ENCODE data around the gene TUBA1B. TPM values are rescaled to one million over a fixed set of nuclear protein-coding genes. Genes with fewer than 3 reads are reported as not detected.
A peak's percentile ranks its signal among the peaks of the same experiment; 100 is the strongest.

TUBA1B gene
- total RNA-seq, 5 donors from 2014 or later (not counting 1 experiment from before 2014, with no cell fraction given) = 167 to 232 (median 205) TPM

DNA sequence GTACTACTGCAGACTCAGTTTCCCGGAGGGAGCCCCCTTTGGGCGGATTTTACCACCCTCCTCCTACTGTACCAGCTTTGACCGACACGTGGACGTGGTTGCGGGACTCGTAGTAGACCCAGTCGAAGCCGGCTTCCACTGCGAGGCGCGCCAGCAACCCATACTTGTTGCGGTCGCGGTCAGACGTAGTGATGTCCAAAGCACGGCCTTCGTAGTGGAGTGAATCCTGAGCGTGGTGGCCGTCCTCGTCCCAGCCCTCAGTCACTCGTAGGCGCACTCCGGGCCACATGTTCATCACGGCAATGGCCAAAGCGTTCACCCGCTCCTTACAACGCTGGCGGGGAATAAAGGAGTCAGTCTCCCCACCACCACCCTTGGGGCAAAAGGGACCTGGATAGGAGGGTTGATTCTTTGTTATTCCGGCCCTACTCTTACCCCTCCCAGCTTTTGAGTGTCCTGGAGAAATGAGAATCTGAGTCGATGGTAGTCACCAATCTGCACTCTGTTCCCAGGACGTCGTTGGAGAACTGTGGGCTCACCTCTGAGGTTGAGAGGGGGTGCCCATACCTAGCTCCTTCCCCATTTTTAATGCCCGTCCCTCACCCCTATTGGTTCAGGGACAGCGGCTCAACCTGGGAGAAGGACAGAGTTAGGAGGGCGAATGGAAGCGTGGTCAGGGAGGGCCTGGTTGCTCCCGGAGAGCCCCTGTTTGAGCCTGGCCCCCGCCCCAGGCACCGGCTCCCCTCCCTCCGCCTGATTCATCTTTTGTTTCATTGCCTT, 39.9 kb downstream of the TUBA1B start:
- WGBS (ENCODE audit: insufficient coverage) = 26% methylated on average over 21 of the region's 41 CpGs
- peaks cover 12 to 71% of the 10 kb centered on the region in 2 experiments for H3K27me3 ChIP-seq (replicated peaks in 1 of 2; ENCODE audit: control insufficient read depth in 2 of 2, extremely low read depth in 1 of 2, insufficient read depth in 2 of 2, low read length in 1 of 2)
- Mint-ChIP-seq H3K36me3 (peaks cover 10% of the 10 kb centered on the region), H3K27me3 (peaks cover 39 to 64% of the 10 kb centered on the region in 2 donors), H3K9me3 (no peaks in the 10 kb centered on the region), H3K4me3 (peak overlapping the region in 2 of 3 donors; percentile 21 to 80), H3K4me1 (peaks cover 41 to 73% (median 53%) of the 10 kb centered on the region in 3 donors), H3K27ac (peak overlapping the region in 1 of 2 donors; percentile 23)
- H3K4me3 ChIP-seq (ENCODE audit: control insufficient read depth in 1 of 2, extremely low read depth in 1 of 2, low read length in 1 of 2) = peak overlapping the region in 1 of 2 donors; percentile 20
- H3K36me3 ChIP-seq (ENCODE audit: control insufficient read depth in 2 of 2, extremely low read depth in 1 of 2, insufficient read depth in 1 of 2, low read length in 1 of 2) = no peaks in the 10 kb centered on the region
- ATAC-seq (replicated peaks in 1 of 4) = no peak
- ChIA-PET CTCF (interaction anchor here (0.5 to 6.5 kb wide), 5 partner anchors 9 to 144 kb away, joined by 4 to 37 read pairs (median 4); partner anchors contain the start of gene TUBA1B (in 1 of the 2)), POLR2A (interaction anchor here in 1 of 2 donors (0.5 to 1.5 kb wide), 2 partner anchors 15 to 163 kb away, joined by 3 to 6 read pairs; no protein-coding TSS in a partner anchor)
- no peak for DNase-seq
- no peak overlapping the region for H3K27ac ChIP-seq (ENCODE audit: low read length)
- H3K9me3 ChIP-seq = no peaks in the 10 kb centered on the region
- H3K4me1 ChIP-seq (ENCODE audit: control insufficient read depth in 1 of 2, extremely low read depth in 1 of 2, insufficient read depth in 2 of 2, low read length in 2 of 2) = peaks cover 8 to 62% of the 10 kb centered on the region in 2 experiments

DNA sequence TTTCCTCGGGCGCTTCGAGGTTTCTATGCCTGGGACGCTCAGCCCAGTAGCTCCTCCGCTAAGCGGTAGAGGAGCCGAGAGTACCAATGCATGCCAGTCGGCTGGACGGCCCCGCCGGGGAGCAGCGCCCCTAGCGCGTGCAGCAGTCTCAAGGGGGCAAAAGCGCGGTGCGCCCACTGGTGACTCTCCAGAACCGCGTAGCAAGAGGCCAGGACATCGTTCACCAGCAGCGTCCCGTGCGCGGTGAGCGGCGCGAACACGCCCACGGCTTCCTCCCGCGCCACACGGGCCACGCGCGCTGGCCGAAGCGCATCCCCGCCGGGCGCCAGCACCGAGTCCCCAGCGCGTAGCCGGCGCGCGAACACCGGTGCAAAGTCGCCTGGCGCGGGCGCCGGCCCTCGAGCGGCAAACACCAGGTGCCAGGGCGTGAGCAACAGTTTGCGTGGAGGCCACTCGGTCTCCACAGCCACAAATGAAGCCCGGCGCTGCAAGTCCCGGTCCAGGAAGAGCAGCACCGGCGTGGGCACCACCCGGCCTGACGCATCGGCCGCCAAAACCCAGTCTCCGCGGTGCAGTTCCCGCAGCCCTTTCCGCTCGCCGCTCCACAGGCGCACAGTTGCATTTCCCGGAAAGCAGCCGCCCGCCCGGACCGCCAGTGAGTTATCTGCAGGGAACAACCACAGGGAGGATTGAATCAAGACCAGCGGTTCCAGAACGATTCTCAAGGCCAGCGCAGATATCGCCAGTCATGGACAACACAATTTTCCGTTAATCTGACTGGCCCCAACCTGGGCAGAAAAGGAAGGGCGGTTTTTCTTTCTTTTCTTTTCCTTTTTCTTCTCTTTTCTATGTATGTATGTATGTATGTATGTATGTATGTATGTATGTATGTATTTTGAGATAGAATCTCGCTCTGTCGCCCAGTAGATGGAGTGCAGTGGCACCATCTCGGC, 41.1 kb downstream of the TUBA1B start:
- DNase-seq (peak in 10 of 35 experiments; percentile 19 to 48 (median 30)), ATAC-seq (replicated peaks in 1 of 4) (peak; percentile 19 to 28 (median 23))
- under 1% methylated on average over 83 of the region's 88 CpGs for WGBS (ENCODE audit: insufficient coverage)
- peaks cover 38 to 67% (median 51%) of the 10 kb centered on the region in 3 donors for H3K4me1 Mint-ChIP-seq
- Histone ChIP-seq H3K27ac (ENCODE audit: low read length) (no peak overlapping the region), H3K27me3 (replicated peaks in 1 of 2; ENCODE audit: control insufficient read depth in 2 of 2, extremely low read depth in 1 of 2, insufficient read depth in 2 of 2, low read length in 1 of 2) (peaks cover 12 to 71% of the 10 kb centered on the region in 2 experiments), H3K4me1 (ENCODE audit: control insufficient read depth in 1 of 2, extremely low read depth in 1 of 2, insufficient read depth in 2 of 2, low read length in 2 of 2) (peaks cover 8 to 62% of the 10 kb centered on the region in 2 experiments), H3K4me3 (ENCODE audit: control insufficient read depth in 1 of 2, extremely low read depth in 1 of 2, low read length in 1 of 2) (peak overlapping the region; percentile 34 to 69), H3K36me3 (ENCODE audit: control insufficient read depth in 2 of 2, extremely low read depth in 1 of 2, insufficient read depth in 1 of 2, low read length in 1 of 2) (no peaks in the 10 kb centered on the region), H3K9me3 (no peaks in the 10 kb centered on the region)
- CTCF ChIA-PET = interaction anchor here (0.5 to 6.5 kb wide), 7 partner anchors 15 to 80 kb away, joined by 3 to 37 read pairs (median 5); partner anchors contain the start of gene TUBA1B (in 1 of the 2)
- H3K36me3 Mint-ChIP-seq = peaks cover 2% of the 10 kb centered on the region
- no peaks in the 10 kb centered on the region for H3K9me3 Mint-ChIP-seq
- peak overlapping the region; percentile 70 to 80 (median 71) for H3K4me3 Mint-ChIP-seq
- H3K27ac Mint-ChIP-seq = no peak overlapping the region
- H3K27me3 Mint-ChIP-seq = peaks cover 38 to 57% of the 10 kb centered on the region in 2 donors
- POLR2A ChIA-PET = interaction anchor here in 1 of 2 donors (0.6 kb wide), 1 partner anchor 940 kb away, joined by 9 read pairs; no protein-coding TSS in a partner anchor

DNA sequence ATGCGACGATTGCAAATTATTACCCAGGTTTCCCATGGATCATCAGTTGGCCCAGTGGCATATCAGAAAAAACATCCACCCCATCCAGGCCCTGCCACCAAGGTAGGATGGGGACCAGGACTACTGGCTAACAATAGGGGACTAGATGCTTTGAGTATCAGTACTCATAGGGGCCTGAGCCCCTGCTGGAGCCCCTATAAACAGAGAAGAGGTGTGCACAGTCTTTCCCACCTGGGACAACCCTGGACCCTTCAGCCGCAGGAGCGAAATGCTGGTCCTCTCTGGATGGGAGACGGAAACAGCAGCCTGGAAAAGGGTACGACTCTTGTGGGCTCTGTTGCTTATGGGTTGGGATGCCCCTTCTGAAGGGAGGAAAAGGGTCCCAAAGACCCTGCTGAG, 42.3 kb downstream of the TUBA1B start:
- Mint-ChIP-seq H3K27ac (no peak overlapping the region), H3K36me3 (no peaks in the 10 kb centered on the region), H3K4me1 (peaks cover 33 to 58% (median 46%) of the 10 kb centered on the region in 3 donors), H3K9me3 (no peaks in the 10 kb centered on the region), H3K4me3 (peak overlapping the region in 1 of 3 donors; percentile 80), H3K27me3 (peaks cover 34 to 51% of the 10 kb centered on the region in 2 donors)
- ChIA-PET POLR2A (interaction anchor here in 1 of 2 donors (0.5 to 0.6 kb wide), 2 partner anchors 31 to 236 kb away, joined by 3 read pairs; no protein-coding TSS in a partner anchor), CTCF (interaction anchor here (0.7 to 5.1 kb wide), 20 partner anchors 8 to 146 kb away, joined by 3 to 32 read pairs (median 6); partner anchors contain the start of genes RHEBL1 (in 2 of the 2) and TUBA1B (in 2 of the 2))
- Histone ChIP-seq H3K9me3 (no peaks in the 10 kb centered on the region), H3K4me3 (ENCODE audit: control insufficient read depth in 1 of 2, extremely low read depth in 1 of 2, low read length in 1 of 2) (no peak overlapping the region), H3K36me3 (ENCODE audit: control insufficient read depth in 2 of 2, extremely low read depth in 1 of 2, insufficient read depth in 1 of 2, low read length in 1 of 2) (no peaks in the 10 kb centered on the region), H3K4me1 (ENCODE audit: control insufficient read depth in 1 of 2, extremely low read depth in 1 of 2, insufficient read depth in 2 of 2, low read length in 2 of 2) (peaks cover 8 to 54% of the 10 kb centered on the region in 2 experiments), H3K27me3 (replicated peaks in 1 of 2; ENCODE audit: control insufficient read depth in 2 of 2, extremely low read depth in 1 of 2, insufficient read depth in 2 of 2, low read length in 1 of 2) (peaks cover 12 to 59% of the 10 kb centered on the region in 2 experiments), H3K27ac (ENCODE audit: low read length) (no peak overlapping the region)
- ATAC-seq (replicated peaks in 1 of 4) = no peak
- WGBS (ENCODE audit: insufficient coverage) = 78% methylated on average over 4 of the region's 6 CpGs
- DNase-seq = no peak

DNA sequence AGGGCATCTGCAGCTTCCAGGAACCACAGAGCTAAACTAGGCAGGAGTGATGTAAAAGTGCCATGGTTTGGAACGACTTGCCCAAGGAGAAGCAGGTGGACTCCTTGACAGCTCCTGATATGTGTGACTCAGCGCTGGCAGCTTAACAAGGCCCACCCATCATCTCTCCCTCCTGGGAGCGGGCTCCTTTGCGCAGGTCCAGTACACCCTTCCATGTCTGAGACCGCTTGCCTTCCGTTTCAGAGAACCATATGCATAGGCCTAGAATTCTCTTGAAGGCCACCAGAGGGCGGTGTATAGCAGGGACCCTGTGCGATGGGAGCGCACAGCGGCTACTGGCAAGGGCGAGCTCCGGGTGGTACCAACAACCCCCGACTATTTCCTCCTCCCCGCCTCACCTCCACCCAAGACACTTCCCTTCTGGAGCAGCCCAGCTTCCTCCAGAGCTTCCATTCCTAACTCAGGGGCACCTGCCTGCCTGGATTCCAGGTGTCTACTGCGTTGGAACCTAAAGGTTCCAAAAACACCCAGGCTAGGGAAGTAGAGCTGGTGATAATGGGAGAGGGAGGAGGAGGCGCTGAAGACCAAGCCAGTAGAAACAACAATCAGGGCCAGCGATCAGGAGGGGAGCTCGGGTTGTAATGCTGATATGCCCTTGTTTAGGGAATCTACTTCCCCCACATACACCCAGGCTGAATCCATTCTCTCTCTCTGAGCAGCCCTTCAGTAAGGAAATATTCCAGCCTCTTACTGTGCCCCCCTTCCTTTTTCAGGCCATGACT, 42.9 kb downstream of the TUBA1B start:
- H3K4me1 ChIP-seq (ENCODE audit: control insufficient read depth in 1 of 2, extremely low read depth in 1 of 2, insufficient read depth in 2 of 2, low read length in 2 of 2) = peaks cover 8 to 49% of the 10 kb centered on the region in 2 experiments
- H3K4me1 Mint-ChIP-seq = peaks cover 33 to 52% (median 40%) of the 10 kb centered on the region in 3 donors
- H3K36me3 Mint-ChIP-seq = no peaks in the 10 kb centered on the region
- no peaks in the 10 kb centered on the region for H3K36me3 ChIP-seq (ENCODE audit: control insufficient read depth in 2 of 2, extremely low read depth in 1 of 2, insufficient read depth in 1 of 2, low read length in 1 of 2)
- no peaks in the 10 kb centered on the region for H3K9me3 Mint-ChIP-seq
- peaks cover 28 to 45% of the 10 kb centered on the region in 2 donors for H3K27me3 Mint-ChIP-seq
- H3K9me3 ChIP-seq = no peaks in the 10 kb centered on the region
- 1% methylated on average over 12 of the region's 18 CpGs for WGBS (ENCODE audit: insufficient coverage)
- peak in 33 of 35 experiments; percentile 35 to 89 (median 58) for DNase-seq
- H3K27ac ChIP-seq (ENCODE audit: low read length) = no peak overlapping the region
- H3K27ac Mint-ChIP-seq = no peak overlapping the region
- ATAC-seq (replicated peaks in 1 of 4) = peak; percentile 77 to 89 (median 86)
- CTCF ChIA-PET = interaction anchor here (0.6 to 5.1 kb wide), 29 partner anchors 8 to 647 kb away, joined by 3 to 32 read pairs (median 5); partner anchors contain the start of genes RHEBL1 (in 2 of the 2), TUBA1B (in 2 of the 2), DDX23 (in 1 of the 2) and TROAP (in 1 of the 2)
- H3K4me3 ChIP-seq (ENCODE audit: control insufficient read depth in 1 of 2, extremely low read depth in 1 of 2, low read length in 1 of 2) = no peak overlapping the region
- peak overlapping the region in 1 of 3 donors; percentile 80 for H3K4me3 Mint-ChIP-seq
- POLR2A ChIA-PET = interaction anchor here in 1 of 2 donors (0.5 kb wide), 1 partner anchor 266 kb away, joined by 3 read pairs; no protein-coding TSS in a partner anchor
- H3K27me3 ChIP-seq (replicated peaks in 1 of 2; ENCODE audit: control insufficient read depth in 2 of 2, extremely low read depth in 1 of 2, insufficient read depth in 2 of 2, low read length in 1 of 2) = peaks cover 12 to 53% of the 10 kb centered on the region in 2 experiments

- Histone ChIP-seq H3K36me3 (ENCODE audit: control insufficient read depth in 2 of 2, extremely low read depth in 1 of 2, insufficient read depth in 1 of 2, low read length in 1 of 2) (no peaks in the 10 kb centered on the region), H3K27ac (ENCODE audit: low read length) (no peak overlapping the region), H3K4me1 (ENCODE audit: control insufficient read depth in 1 of 2, extremely low read depth in 1 of 2, insufficient read depth in 2 of 2, low read length in 2 of 2) (peaks cover 7 to 35% of the 10 kb centered on the region in 2 experiments), H3K27me3 (replicated peaks in 1 of 2; ENCODE audit: control insufficient read depth in 2 of 2, extremely low read depth in 1 of 2, insufficient read depth in 2 of 2, low read length in 1 of 2) (peaks cover 9 to 36% of the 10 kb centered on the region in 2 experiments), H3K4me3 (ENCODE audit: control insufficient read depth in 1 of 2, extremely low read depth in 1 of 2, low read length in 1 of 2) (no peak overlapping the region), H3K9me3 (no peaks in the 10 kb centered on the region)
- ATAC-seq (replicated peaks in 1 of 4) (no peak), DNase-seq (no peak)
- Mint-ChIP-seq H3K27ac (no peak overlapping the region), H3K9me3 (no peaks in the 10 kb centered on the region), H3K27me3 (peaks cover 16 to 26% of the 10 kb centered on the region in 2 donors), H3K4me3 (no peak overlapping the region), H3K4me1 (peaks cover 22 to 35% (median 24%) of the 10 kb centered on the region in 3 donors), H3K36me3 (no peaks in the 10 kb centered on the region)
- POLR2A ChIA-PET = interaction anchor here in 1 of 2 donors (0.8 kb wide), 1 partner anchor 11 kb away, joined by 3 read pairs; no protein-coding TSS in a partner anchor
- CTCF ChIA-PET = interaction anchor here (0.5 to 5.1 kb wide), 13 partner anchors 10 to 154 kb away, joined by 3 to 32 read pairs (median 5); partner anchors contain the start of gene TUBA1B (in 1 of the 2)
- 86% methylated on average over 1 of the region's 3 CpGs for WGBS (ENCODE audit: insufficient coverage)
These were observed 45.1 kb downstream of the TUBA1B start for GRCh38 chr12:49086116-49086515.

All from T-cell (primary cell).